Mesenchymal stem cell (in vitro differentiated cells and primary cell): ENCODE data around the gene LRRIQ1.

Experiments
- DNase-seq: peaks from one replicate; pipeline ENCODE4 v3.0.0-alpha.2; 2013
- H2AFZ ChIP-seq: one replicate; pipeline ENCODE4 v1.6.1; 2013; ENCODE audit warnings: low read depth, mild to moderate bottlenecking, control low read depth, inconsistent platforms, low read length, moderate library complexity
- H2AK5ac ChIP-seq: 2 replicates; pipeline ENCODE4 v1.6.1; 2013; ENCODE audit warnings: low read length, moderate library complexity, mild to moderate bottlenecking, inconsistent platforms; ENCODE audit not compliant: severe bottlenecking
- H2BK120ac ChIP-seq: one replicate; pipeline ENCODE4 v1.6.1; 2013; ENCODE audit warnings: low read depth, mild to moderate bottlenecking, inconsistent platforms, low read length, moderate library complexity
- H2BK12ac ChIP-seq, 2 experiments: one replicate each; pipeline ENCODE4 v1.6.1; 2013; ENCODE audit warnings: inconsistent platforms in 2 of 2, low read length in 2 of 2, mild to moderate bottlenecking in 2 of 2, moderate library complexity in 2 of 2, control low read depth in 1 of 2
- H2BK15ac ChIP-seq: one replicate; pipeline ENCODE4 v1.6.1; 2013; ENCODE audit warnings: mild to moderate bottlenecking, low read depth, inconsistent platforms; ENCODE audit not compliant: poor library complexity, severe bottlenecking
- H2BK5ac ChIP-seq: 2 replicates; pipeline ENCODE4 v1.6.1; 2013; ENCODE audit warnings: low read depth, mild to moderate bottlenecking, low read length, control low read depth, inconsistent platforms; ENCODE audit not compliant: poor library complexity, severe bottlenecking
- H3K14ac ChIP-seq, 2 experiments: one replicate each; pipeline ENCODE4 v1.6.1; 2013; ENCODE audit warnings: inconsistent platforms in 2 of 2, low read length in 2 of 2, control low read depth in 1 of 2, mild to moderate bottlenecking in 1 of 2, moderate library complexity in 1 of 2
- H3K18ac ChIP-seq, 2 experiments: one replicate each; pipeline ENCODE4 v1.6.1; 2013; ENCODE audit warnings: inconsistent platforms in 2 of 2, low read length in 2 of 2, control low read depth in 1 of 2, low read depth in 1 of 2, mild to moderate bottlenecking in 1 of 2
- H3K23ac ChIP-seq, 2 experiments: one replicate each; pipeline ENCODE4 v1.6.1; 2013; ENCODE audit warnings: inconsistent platforms in 2 of 2, low read length in 2 of 2, mild to moderate bottlenecking in 2 of 2, moderate library complexity in 2 of 2, control low read depth in 1 of 2
- H3K27ac ChIP-seq: 2 replicates; pipeline ENCODE4 v1.5.1; 2013; ENCODE audit warnings: mild to moderate bottlenecking, moderate library complexity, low read length, control low read depth, inconsistent platforms; ENCODE audit not compliant: poor library complexity, severe bottlenecking
- H3K27me3 ChIP-seq, 2 experiments: 2 replicates each; pipeline versions ENCODE4 v1.6.1 to v1.7.0; 2013; ENCODE audit warnings: low read length in 2 of 2, mild to moderate bottlenecking in 2 of 2, moderate library complexity in 2 of 2, control low read depth in 1 of 2, inconsistent platforms in 1 of 2; ENCODE audit not compliant: control insufficient read depth in 1 of 2, insufficient read depth in 1 of 2
- H3K36me3 ChIP-seq, 2 experiments: 2 replicates each; pipeline versions ENCODE4 v1.6.1 to v1.7.0; 2013; ENCODE audit warnings: low read length in 2 of 2, control low read depth in 1 of 2, inconsistent platforms in 1 of 2, low read depth in 1 of 2, mild to moderate bottlenecking in 1 of 2; ENCODE audit not compliant: insufficient read depth in 2 of 2, control insufficient read depth in 1 of 2
- H3K4ac ChIP-seq, 2 experiments: one replicate each; pipeline ENCODE4 v1.6.1; 2013; ENCODE audit warnings: inconsistent platforms in 2 of 2, low read length in 2 of 2, mild to moderate bottlenecking in 2 of 2, moderate library complexity in 2 of 2, control low read depth in 1 of 2, low read depth in 1 of 2
- H3K4me1 ChIP-seq: 2 replicates; pipeline ENCODE4 v1.6.1; 2013; ENCODE audit warnings: low read depth, low read length, control low read depth; ENCODE audit not compliant: control insufficient read depth, insufficient read depth
- H3K4me2 ChIP-seq: 2 replicates; pipeline ENCODE4 v1.6.1; 2013; ENCODE audit warnings: low read length, mild to moderate bottlenecking, inconsistent platforms; ENCODE audit not compliant: poor library complexity, severe bottlenecking
- H3K4me3 ChIP-seq, 2 experiments: 2 replicates each; pipeline versions ENCODE4 v1.5.1 to v1.7.0; 2013; ENCODE audit warnings: low read length in 2 of 2, mild to moderate bottlenecking in 2 of 2, control low read depth in 1 of 2, low read depth in 1 of 2; ENCODE audit not compliant: insufficient read depth in 1 of 2
- H3K79me1 ChIP-seq: replicated peaks from 2 replicates; pipeline ENCODE4 v1.6.1; 2013; ENCODE audit warnings: mild to moderate bottlenecking, control low read depth, low read length, inconsistent platforms; ENCODE audit not compliant: poor library complexity, severe bottlenecking
- H3K9ac ChIP-seq: 2 replicates; pipeline ENCODE4 v1.7.0; 2013; ENCODE audit warnings: mild to moderate bottlenecking, low read length, moderate library complexity
- H3K9me3 ChIP-seq: 2 replicates; pipeline ENCODE4 v1.7.0; 2013; ENCODE audit warnings: mild to moderate bottlenecking, low read length; ENCODE audit not compliant: control insufficient read depth
- H4K8ac ChIP-seq: one replicate; pipeline ENCODE4 v1.6.1; 2013; ENCODE audit warnings: inconsistent platforms, mild to moderate bottlenecking, low read length, moderate library complexity
- H4K91ac ChIP-seq: one replicate; pipeline ENCODE4 v1.6.1; 2013; ENCODE audit warnings: mild to moderate bottlenecking, low read length, inconsistent platforms
- WGBS: methylation state at CpG from one replicate; pipeline ENCODE4 v1.1.7; 2013; ENCODE audit warnings: mixed read lengths; 5-methylcytosine and 5-hydroxymethylcytosine counted together

The LRRIQ1 gene

GRCh38 chr12:85095501-85095900 lies 59.4 kb downstream of the LRRIQ1 start:
- Histone ChIP-seq H3K4me3 (no peak overlapping the region), H2BK12ac (no peak overlapping the region), H2AFZ (no peak overlapping the region), H3K9ac (no peak overlapping the region), H2AK5ac (no peak overlapping the region), H3K23ac (no peak overlapping the region), H2BK120ac (no peak overlapping the region), H3K79me1 (no peaks in the 10 kb centered on the region), H3K18ac (no peak overlapping the region), H2BK15ac (no peak overlapping the region), H3K4me1 (no peaks in the 10 kb centered on the region), H3K36me3 (no peaks in the 10 kb centered on the region), H3K27me3 (no peaks in the 10 kb centered on the region), H4K8ac (no peak overlapping the region), H3K9me3 (no peaks in the 10 kb centered on the region), H3K4me2 (no peak overlapping the region), H3K4ac (no peak overlapping the region), H4K91ac (no peak overlapping the region), H3K27ac (no peak overlapping the region), H3K14ac (no peak overlapping the region), H2BK5ac (no peak overlapping the region)
- DNase-seq: no peak

GRCh38 chr12:85130646-85131045 lies 94.5 kb downstream of the LRRIQ1 start:
- DNase-seq: peak; percentile 2
- no peak overlapping the region for H4K8ac ChIP-seq

GRCh38 chr12:85138833-85139232 lies 102.7 kb downstream of the LRRIQ1 start:
- 97% methylated on average over 1 of the region's 1 CpG for WGBS
- Histone ChIP-seq H3K27me3 (no peaks in the 10 kb centered on the region), H2BK120ac (no peak overlapping the region), H2AK5ac (no peak overlapping the region), H2BK12ac (no peak overlapping the region), H3K23ac (no peak overlapping the region), H2BK5ac (no peak overlapping the region), H3K9ac (no peak overlapping the region), H2BK15ac (no peak overlapping the region), H3K79me1 (no peaks in the 10 kb centered on the region), H3K4me3 (no peak overlapping the region), H2AFZ (no peak overlapping the region), H3K9me3 (no peaks in the 10 kb centered on the region), H3K4ac (no peak overlapping the region), H3K18ac (no peak overlapping the region), H3K36me3 (no peaks in the 10 kb centered on the region), H3K4me2 (no peak overlapping the region), H3K4me1 (no peaks in the 10 kb centered on the region), H4K91ac (no peak overlapping the region), H3K14ac (no peak overlapping the region), H4K8ac (no peak overlapping the region), H3K27ac (no peak overlapping the region)
- DNase-seq: no peak

More at GRCh38 chr12:85130646-85131045, 94.5 kb downstream of the LRRIQ1 start:
- H2BK15ac ChIP-seq: no peak overlapping the region
- no peak overlapping the region for H2BK12ac ChIP-seq
- 94% methylated on average over 4 of the region's 6 CpGs for WGBS
- H3K79me1 ChIP-seq: no peaks in the 10 kb centered on the region
- no peaks in the 10 kb centered on the region for H3K36me3 ChIP-seq
- H3K18ac ChIP-seq: no peak overlapping the region
- no peaks in the 10 kb centered on the region for H3K9me3 ChIP-seq
- H2AFZ ChIP-seq: no peak overlapping the region
- H3K4me2 ChIP-seq: no peak overlapping the region
- H2BK5ac ChIP-seq: no peak overlapping the region
- no peak overlapping the region for H4K91ac ChIP-seq
- no peaks in the 10 kb centered on the region for H3K4me1 ChIP-seq
- no peak overlapping the region for H3K4ac ChIP-seq
- no peak overlapping the region for H3K4me3 ChIP-seq
- H3K27ac ChIP-seq: no peak overlapping the region
- H3K27me3 ChIP-seq: no peaks in the 10 kb centered on the region
- H2AK5ac ChIP-seq: no peak overlapping the region
- H3K9ac ChIP-seq: no peak overlapping the region
- H2BK120ac ChIP-seq: no peak overlapping the region
- no peak overlapping the region for H3K23ac ChIP-seq
- H3K14ac ChIP-seq: no peak overlapping the region

GRCh38 chr12:85147331-85147730 lies 111.2 kb downstream of the LRRIQ1 start:
- WGBS: 89% methylated on average over 1 of the region's 1 CpG
- H3K9me3 ChIP-seq: no peaks in the 10 kb centered on the region
- H2BK12ac ChIP-seq: no peak overlapping the region
- no peaks in the 10 kb centered on the region for H3K27me3 ChIP-seq
- no peak overlapping the region for H4K91ac ChIP-seq
- no peak overlapping the region for H3K4me2 ChIP-seq
- H3K23ac ChIP-seq: no peak overlapping the region
- no peak overlapping the region for H2BK120ac ChIP-seq
- H3K9ac ChIP-seq: no peak overlapping the region
- H3K18ac ChIP-seq: no peak overlapping the region
- H2BK5ac ChIP-seq: no peak overlapping the region
- no peak for DNase-seq
- no peak overlapping the region for H2AK5ac ChIP-seq
- H2BK15ac ChIP-seq: no peak overlapping the region
- no peak overlapping the region for H3K4ac ChIP-seq
- no peaks in the 10 kb centered on the region for H3K79me1 ChIP-seq
- no peak overlapping the region for H3K4me3 ChIP-seq
- no peak overlapping the region for H2AFZ ChIP-seq
- no peak overlapping the region for H3K27ac ChIP-seq
- no peaks in the 10 kb centered on the region for H3K36me3 ChIP-seq
- H3K4me1 ChIP-seq: no peaks in the 10 kb centered on the region
- no peak overlapping the region for H4K8ac ChIP-seq
- H3K14ac ChIP-seq: no peak overlapping the region
